ENCODE measurements around the gene PYCR2.

DNA sequence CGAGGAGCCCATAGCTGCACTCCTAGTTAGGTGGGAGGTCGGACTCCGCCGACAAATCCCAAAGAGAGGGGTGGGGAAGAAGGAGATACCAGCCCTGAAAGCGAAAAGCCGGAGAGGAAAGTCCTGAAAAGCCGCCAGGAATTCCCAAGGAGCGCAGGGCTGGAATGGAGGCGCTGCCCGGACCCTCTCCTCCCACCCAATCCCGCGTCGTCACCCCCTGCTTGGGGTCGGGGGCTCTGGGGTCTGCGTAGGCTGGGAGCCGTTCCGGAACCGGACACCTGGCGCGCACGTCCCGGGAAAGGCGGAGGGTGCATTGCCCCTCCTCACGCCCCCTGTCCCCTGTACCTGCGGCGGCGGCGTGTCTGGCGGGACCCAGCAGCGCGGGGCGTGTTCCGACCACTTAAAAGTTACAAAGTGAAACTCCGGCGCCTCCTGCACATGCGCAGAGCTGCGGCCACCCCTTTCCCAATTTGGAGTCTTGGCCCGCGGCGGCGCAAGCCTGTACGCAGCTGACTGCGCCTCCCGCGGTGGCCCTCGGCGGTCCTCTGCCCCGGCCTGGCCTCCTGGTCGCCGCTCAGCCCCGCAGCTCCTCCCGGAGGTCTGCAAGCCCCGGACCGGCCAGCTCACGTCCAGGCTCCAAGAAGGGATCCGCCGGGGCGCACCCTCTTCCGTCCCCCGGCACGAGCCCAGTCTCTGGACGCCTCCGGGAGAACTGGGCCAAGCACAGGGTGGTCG is 41.9 kb downstream of the PYCR2 start, which contains the start of gene TMEM63A:
- TF ChIP-seq POLR2A (IDR thresholded peaks at IDR 0.05; ENCODE audit: low read depth, low read length) (peak; percentile 81), USF2 (IDR thresholded peaks at IDR 0.05; ENCODE audit: borderline replicate concordance, low read depth, low read length) (no peak), MAX (IDR thresholded peaks at IDR 0.05; ENCODE audit: low read depth, low read length) (no peak), ZNF24 (IDR thresholded peaks at IDR 0.05) (no peak), POLR2AphosphoS5 (IDR thresholded peaks at IDR 0.05; ENCODE audit: low read length) (no peak), MXI1 (IDR thresholded peaks at IDR 0.05; ENCODE audit: low read depth, low read length) (peak; percentile 55; the same call in 1 of the 2 replicates), RFX5 (IDR thresholded peaks at IDR 0.05; ENCODE audit: low read depth, low read length) (no peak), SP1 (IDR thresholded peaks at IDR 0.05; ENCODE audit: low read depth, low read length) (no peak)
- TF ChIP-seq, protein P1, sequence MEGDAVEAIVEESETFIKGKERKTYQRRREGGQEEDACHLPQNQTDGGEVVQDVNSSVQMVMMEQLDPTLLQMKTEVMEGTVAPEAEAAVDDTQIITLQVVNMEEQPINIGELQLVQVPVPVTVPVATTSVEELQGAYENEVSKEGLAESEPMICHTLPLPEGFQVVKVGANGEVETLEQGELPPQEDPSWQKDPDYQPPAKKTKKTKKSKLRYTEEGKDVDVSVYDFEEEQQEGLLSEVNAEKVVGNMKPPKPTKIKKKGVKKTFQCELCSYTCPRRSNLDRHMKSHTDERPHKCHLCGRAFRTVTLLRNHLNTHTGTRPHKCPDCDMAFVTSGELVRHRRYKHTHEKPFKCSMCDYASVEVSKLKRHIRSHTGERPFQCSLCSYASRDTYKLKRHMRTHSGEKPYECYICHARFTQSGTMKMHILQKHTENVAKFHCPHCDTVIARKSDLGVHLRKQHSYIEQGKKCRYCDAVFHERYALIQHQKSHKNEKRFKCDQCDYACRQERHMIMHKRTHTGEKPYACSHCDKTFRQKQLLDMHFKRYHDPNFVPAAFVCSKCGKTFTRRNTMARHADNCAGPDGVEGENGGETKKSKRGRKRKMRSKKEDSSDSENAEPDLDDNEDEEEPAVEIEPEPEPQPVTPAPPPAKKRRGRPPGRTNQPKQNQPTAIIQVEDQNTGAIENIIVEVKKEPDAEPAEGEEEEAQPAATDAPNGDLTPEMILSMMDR (IDR thresholded peaks at IDR 0.05 in 2 of 3, conservative IDR thresholded peaks at IDR 0.05 in 1 of 3; ENCODE audit: control insufficient read depth in 2 of 3, extremely low read depth in 1 of 3, insufficient read depth in 1 of 3, low read depth in 3 of 3, low read length in 3 of 3): peak; percentile 31 to 42 (median 40); a peak in 5 of 6 replicates
- TF ChIP-seq, protein P2, sequence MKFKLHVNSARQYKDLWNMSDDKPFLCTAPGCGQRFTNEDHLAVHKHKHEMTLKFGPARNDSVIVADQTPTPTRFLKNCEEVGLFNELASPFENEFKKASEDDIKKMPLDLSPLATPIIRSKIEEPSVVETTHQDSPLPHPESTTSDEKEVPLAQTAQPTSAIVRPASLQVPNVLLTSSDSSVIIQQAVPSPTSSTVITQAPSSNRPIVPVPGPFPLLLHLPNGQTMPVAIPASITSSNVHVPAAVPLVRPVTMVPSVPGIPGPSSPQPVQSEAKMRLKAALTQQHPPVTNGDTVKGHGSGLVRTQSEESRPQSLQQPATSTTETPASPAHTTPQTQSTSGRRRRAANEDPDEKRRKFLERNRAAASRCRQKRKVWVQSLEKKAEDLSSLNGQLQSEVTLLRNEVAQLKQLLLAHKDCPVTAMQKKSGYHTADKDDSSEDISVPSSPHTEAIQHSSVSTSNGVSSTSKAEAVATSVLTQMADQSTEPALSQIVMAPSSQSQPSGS (IDR thresholded peaks at IDR 0.05; ENCODE audit: low read length): no peak
